Panc1 (cell line): ENCODE measurements around the gene ABCC11. TPM values are rescaled to one million over a fixed set of nuclear protein-coding genes. Genes with fewer than 3 reads are reported as not detected.

Source experiments
- ATAC-seq: fragments of 200-7000 bp; cut with Tn5 transposase; 2 replicates; pipeline ENCODE4 v1.9.1; 2020; ENCODE audit warnings: mild to moderate bottlenecking, moderate library complexity
- BruUV-seq: library from RNA; stranded (reverse); fragments of 400-500 nt; replicated peaks from 2 replicates; lab custom pipeline; 2021; lab: Mats Ljungman, UMichigan
- CTCF ChIA-PET: fragments of 300-600 bp; sonication (Branson Sonifier 250); formaldehyde crosslinking; loops from one replicate; lab custom pipeline; 2022; ENCODE audit warnings: antibody characterized with exemption; lab: Charles Lee
- POLR2A ChIA-PET: fragments of 300-600 bp; sonication (Branson Sonifier 250); formaldehyde crosslinking; loops from one replicate; lab custom pipeline; 2022; ENCODE audit warnings: antibody characterized with exemption; lab: Charles Lee
- DNase-seq: peaks from one replicate; pipeline ENCODE4 v3.0.0-alpha.2; 2010; ENCODE audit warnings: low read depth, low spot score
- H3K27ac ChIP-seq: 2 replicates; pipeline ENCODE4 v1.5.1; 2011; ENCODE audit warnings: mild to moderate bottlenecking, low read length, inconsistent platforms
- H3K27me3 ChIP-seq: fragments of 200-500 bp; sonication (Bioruptor generic); 2 replicates; pipeline ENCODE4 v1.6.0; 2014; ENCODE audit warnings: low read length, inconsistent platforms; ENCODE audit not compliant: control insufficient read depth, insufficient read depth
- H3K36me3 ChIP-seq: fragments of 200-500 bp; sonication (Bioruptor generic); 2 replicates; pipeline ENCODE4 v1.5.1; 2014; ENCODE audit warnings: inconsistent platforms, mild to moderate bottlenecking, low read length, moderate library complexity; ENCODE audit not compliant: control insufficient read depth, insufficient read depth
- H3K4me1 ChIP-seq: 2 replicates; pipeline ENCODE4 v1.5.1; 2011; ENCODE audit warnings: inconsistent platforms, mild to moderate bottlenecking, low read length, moderate library complexity; ENCODE audit not compliant: control insufficient read depth, insufficient read depth
- H3K4me3 ChIP-seq, 2 experiments: 2 replicates each; pipeline ENCODE4 v1.5.1; 2011 to 2012; ENCODE audit warnings: low read depth in 2 of 2, low read length in 2 of 2, mild to moderate bottlenecking in 2 of 2, inconsistent platforms in 1 of 2, moderate library complexity in 1 of 2
- H3K9me3 ChIP-seq: fragments of 200-500 bp; sonication (Bioruptor generic); 2 replicates; pipeline ENCODE4 v1.5.1; 2014; ENCODE audit warnings: low read depth, mild to moderate bottlenecking, inconsistent platforms, low read length, moderate library complexity; ENCODE audit not compliant: control insufficient read depth, insufficient read depth
- CTCF ChIP-seq: fragments of 450-650 bp; IDR thresholded peaks from 2 replicates; pipeline ENCODE4 v1.5.1; 2017; ENCODE audit warnings: mild to moderate bottlenecking
- POLR2AphosphoS5 ChIP-seq: IDR thresholded peaks from 2 replicates; pipeline ENCODE4 v1.6.1; 2012; ENCODE audit warnings: mild to moderate bottlenecking, low read depth, low read length, moderate library complexity
- REST ChIP-seq, 2 experiments: IDR thresholded peaks; 2 replicates each; pipeline ENCODE4 v1.6.1; 2011 to 2012; ENCODE audit warnings: low read depth in 2 of 2, control low read depth in 1 of 2, low read length in 1 of 2, mild to moderate bottlenecking in 1 of 2, moderate library complexity in 1 of 2; ENCODE audit not compliant: insufficient read depth in 1 of 2
- SIN3A ChIP-seq: IDR thresholded peaks from 2 replicates; pipeline ENCODE4 v1.6.1; 2012; ENCODE audit warnings: low read depth, mild to moderate bottlenecking, low read length, moderate library complexity, borderline replicate concordance; ENCODE audit not compliant: insufficient read depth
- TCF7L2 ChIP-seq: IDR thresholded peaks from 2 replicates; pipeline ENCODE4 v1.6.1; 2011; ENCODE audit warnings: mild to moderate bottlenecking, low read depth, low read length, inconsistent platforms
- in situ Hi-C: cut with HindIII; loops from 2 replicates; pipeline ENCODE4 v1.10.0; 2016; ENCODE audit warnings: low sequenced_read_pairs, low pct_unique_long_range_greater_than_20kb
- intact Hi-C: fragments of 100-400 bp; cut with micrococcal nuclease; formaldehyde crosslinking; loops from one replicate; pipeline ENCODE4 v1.10.0; 2022; ENCODE audit not compliant: unreplicated experiment
- total RNA-seq: library from RNA; stranded (reverse); gene quantifications from one replicate; pipeline ENCODE4 v1.2.1, GENCODE V29; 2021; ENCODE audit not compliant: unreplicated experiment

Gene ABCC11
- total RNA-seq, 1 experiment from 2014 or later, result not detected

GRCh38 chr16:48180868-48181480 is 66.4 kb downstream of the ABCC11 start:
- no peak for TF ChIP-seq SIN3A
- TF ChIP-seq CTCF, result no peak
- no peak for TF ChIP-seq POLR2AphosphoS5
- no peak for TF ChIP-seq REST (IDR thresholded peaks at IDR 0.05; ENCODE audit: insufficient read depth in 1 of 2, low read depth in 2 of 2, low read length in 1 of 2)
- no peak for TF ChIP-seq TCF7L2
- ChIA-PET POLR2A (no interaction called here), CTCF (no interaction called here)
- ATAC-seq (no peak), DNase-seq (no peak)
- Histone ChIP-seq H3K36me3 (no peaks in the 10 kb centered on the region), H3K9me3 (no peaks in the 10 kb centered on the region), H3K27me3 (no peaks in the 10 kb centered on the region), H3K27ac (no peak overlapping the region), H3K4me3 (no peak overlapping the region), H3K4me1 (no peaks in the 10 kb centered on the region)
- intact Hi-C loops (no loop called here), in situ Hi-C loops (no loop called here)
- BruUV-seq, result no TSS peak

GRCh38 chr16:48176635-48177408 is 70.5 kb downstream of the ABCC11 start:
- no TSS peak for BruUV-seq
- H3K27ac ChIP-seq, result no peak overlapping the region
- ChIA-PET POLR2A (no interaction called here), CTCF (no interaction called here)
- no peak for TF ChIP-seq SIN3A
- no peak for TF ChIP-seq REST (IDR thresholded peaks at IDR 0.05; ENCODE audit: insufficient read depth in 1 of 2, low read depth in 2 of 2, low read length in 1 of 2)
- TF ChIP-seq POLR2AphosphoS5, result no peak
- TF ChIP-seq TCF7L2, result no peak
- TF ChIP-seq CTCF, result no peak
- H3K9me3 ChIP-seq, result no peaks in the 10 kb centered on the region
- no peak for DNase-seq
- H3K36me3 ChIP-seq, result no peaks in the 10 kb centered on the region
- intact Hi-C loops, result no loop called here
- no peak overlapping the region for H3K4me3 ChIP-seq
- ATAC-seq, result no peak
- H3K27me3 ChIP-seq, result no peaks in the 10 kb centered on the region
- no peaks in the 10 kb centered on the region for H3K4me1 ChIP-seq
- in situ Hi-C loops, result no loop called here
